Lower lobe of right lung (tissue), 2 donors: Measurements from ENCODE around the gene CALCR. TPM values are rescaled to one million over a fixed set of nuclear protein-coding genes. Genes with fewer than 3 reads are reported as not detected.
A peak's percentile ranks its signal among the peaks of the same experiment; 100 is the strongest.

Experiments used
- ATAC-seq, 2 donors: fragments of 200-7000 bp; cut with Tn5 transposase; one replicate each; pipeline ENCODE4 v1.9.1; 2020 to 2022; ENCODE audit warnings: mild to moderate bottlenecking in 2 of 2, moderate library complexity in 2 of 2
- DNase-seq: peaks from one replicate; pipeline ENCODE4 v3.0.0-alpha.2; 2020
- H3K27ac ChIP-seq: fragments of 200-600 bp; one replicate; pipeline ENCODE4 v1.8.0; 2022
- H3K27me3 ChIP-seq: fragments of 200-600 bp; one replicate; pipeline ENCODE4 v1.8.0; 2022; ENCODE audit warnings: low read depth
- H3K36me3 ChIP-seq: fragments of 200-600 bp; one replicate; pipeline ENCODE4 v1.8.0; 2022; ENCODE audit warnings: mild to moderate bottlenecking
- H3K4me1 ChIP-seq: fragments of 200-600 bp; one replicate; pipeline ENCODE4 v1.8.0; 2022
- H3K4me3 ChIP-seq: fragments of 200-600 bp; one replicate; pipeline ENCODE4 v1.8.0; 2022; ENCODE audit warnings: mild to moderate bottlenecking
- H3K9me3 ChIP-seq: fragments of 200-600 bp; one replicate; pipeline ENCODE4 v1.8.0; 2022
- intact Hi-C: fragments of 100-400 bp; cut with DNase I; formaldehyde crosslinking; loops from one replicate; pipeline ENCODE4 v1.11.0; 2022
- total RNA-seq: library from RNA; stranded (reverse); fragmentation: NEBNext Ultra II Directional; extraction: Animal tissue kit (Norgen Biotek cat#: 25700); gene quantifications from one replicate; pipeline ENCODE4 v1.2.1, GENCODE V29; 2021
- TF ChIP-seq, protein P1 (sequence below): fragments of 200-600 bp; IDR thresholded peaks from one replicate; pipeline ENCODE4 v1.8.0; 2022; ENCODE audit warnings: antibody characterized with exemption, mild to moderate bottlenecking
- donor health status: DM: no; HTN: yes; CAD: no; lungs with severe emphysema.

Gene CALCR
- total RNA-seq, 1 donor from 2014 or later = 0.24 TPM

DNA sequence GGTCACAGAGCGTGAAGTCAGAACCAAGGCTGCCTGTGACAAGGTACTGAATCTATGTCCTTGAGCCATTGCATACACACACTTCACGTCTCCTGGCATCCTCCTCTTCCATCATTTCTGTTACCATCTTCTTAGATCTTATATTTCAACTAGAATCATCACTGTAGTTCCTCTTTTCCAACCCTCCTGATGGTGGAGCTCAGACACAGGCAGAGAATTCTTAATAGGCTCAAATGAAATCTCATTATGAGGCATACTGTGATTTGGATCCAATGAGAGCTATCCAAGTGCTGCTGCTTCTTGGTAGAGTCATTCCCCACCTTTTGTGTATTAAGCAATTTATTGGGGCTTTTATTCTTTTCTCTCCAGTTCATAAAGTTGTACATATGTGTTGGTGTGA, 113.2 kb downstream of the CALCR start:
- intact Hi-C loops = no loop called here
- no peaks in the 10 kb centered on the region for H3K27me3 ChIP-seq
- H3K36me3 ChIP-seq = no peaks in the 10 kb centered on the region
- H3K9me3 ChIP-seq = no peaks in the 10 kb centered on the region
- no peaks in the 10 kb centered on the region for H3K4me1 ChIP-seq
- DNase-seq (no peak), ATAC-seq (no peak)
- TF ChIP-seq, protein P1, sequence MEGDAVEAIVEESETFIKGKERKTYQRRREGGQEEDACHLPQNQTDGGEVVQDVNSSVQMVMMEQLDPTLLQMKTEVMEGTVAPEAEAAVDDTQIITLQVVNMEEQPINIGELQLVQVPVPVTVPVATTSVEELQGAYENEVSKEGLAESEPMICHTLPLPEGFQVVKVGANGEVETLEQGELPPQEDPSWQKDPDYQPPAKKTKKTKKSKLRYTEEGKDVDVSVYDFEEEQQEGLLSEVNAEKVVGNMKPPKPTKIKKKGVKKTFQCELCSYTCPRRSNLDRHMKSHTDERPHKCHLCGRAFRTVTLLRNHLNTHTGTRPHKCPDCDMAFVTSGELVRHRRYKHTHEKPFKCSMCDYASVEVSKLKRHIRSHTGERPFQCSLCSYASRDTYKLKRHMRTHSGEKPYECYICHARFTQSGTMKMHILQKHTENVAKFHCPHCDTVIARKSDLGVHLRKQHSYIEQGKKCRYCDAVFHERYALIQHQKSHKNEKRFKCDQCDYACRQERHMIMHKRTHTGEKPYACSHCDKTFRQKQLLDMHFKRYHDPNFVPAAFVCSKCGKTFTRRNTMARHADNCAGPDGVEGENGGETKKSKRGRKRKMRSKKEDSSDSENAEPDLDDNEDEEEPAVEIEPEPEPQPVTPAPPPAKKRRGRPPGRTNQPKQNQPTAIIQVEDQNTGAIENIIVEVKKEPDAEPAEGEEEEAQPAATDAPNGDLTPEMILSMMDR = no peak
- no peak overlapping the region for H3K27ac ChIP-seq
- no peak overlapping the region for H3K4me3 ChIP-seq

GRCh38 chr7:93453262-93453661, 121.3 kb downstream of the CALCR start:
- ATAC-seq = no peak
- no peaks in the 10 kb centered on the region for H3K4me1 ChIP-seq
- DNase-seq = no peak
- TF ChIP-seq, protein P1 = no peak
- no peaks in the 10 kb centered on the region for H3K27me3 ChIP-seq
- no peaks in the 10 kb centered on the region for H3K36me3 ChIP-seq
- intact Hi-C loops = no loop called here
- no peak overlapping the region for H3K27ac ChIP-seq
- H3K9me3 ChIP-seq = no peaks in the 10 kb centered on the region
- H3K4me3 ChIP-seq = no peak overlapping the region

- no peak overlapping the region for H3K4me3 ChIP-seq
- no peak for DNase-seq
- H3K9me3 ChIP-seq = no peaks in the 10 kb centered on the region
- H3K4me1 ChIP-seq = no peaks in the 10 kb centered on the region
- TF ChIP-seq, protein P1 = no peak
- no peak for ATAC-seq
- no peaks in the 10 kb centered on the region for H3K36me3 ChIP-seq
- intact Hi-C loops = no loop called here
- H3K27ac ChIP-seq = no peak overlapping the region
- no peaks in the 10 kb centered on the region for H3K27me3 ChIP-seq
Measured at GRCh38 chr7:93448176-93448575, 126.3 kb downstream of the CALCR start.

- no peak overlapping the region for H3K27ac ChIP-seq
- no peaks in the 10 kb centered on the region for H3K36me3 ChIP-seq
- ATAC-seq (no peak), DNase-seq (no peak)
- no peak overlapping the region for H3K4me3 ChIP-seq
- intact Hi-C loops = no loop called here
- TF ChIP-seq, protein P1 = no peak
- no peaks in the 10 kb centered on the region for H3K9me3 ChIP-seq
- no peaks in the 10 kb centered on the region for H3K4me1 ChIP-seq
- no peaks in the 10 kb centered on the region for H3K27me3 ChIP-seq
Measured at GRCh38 chr7:93447509-93447908, 127.0 kb downstream of the CALCR start.

- Histone ChIP-seq H3K36me3 (no peaks in the 10 kb centered on the region), H3K27me3 (no peaks in the 10 kb centered on the region), H3K27ac (no peak overlapping the region), H3K9me3 (no peaks in the 10 kb centered on the region), H3K4me3 (no peak overlapping the region), H3K4me1 (no peaks in the 10 kb centered on the region)
- intact Hi-C loops = no loop called here
- no peak for DNase-seq
- TF ChIP-seq, protein P1 = peak; percentile 64
- peak; percentile 56 to 66 for ATAC-seq
Measured at GRCh38 chr7:93442478-93443224, 131.9 kb downstream of the CALCR start.
